Skin of body (tissue), 3 donors: ENCODE results near the gene DDX11. TPM values are rescaled to one million over a fixed set of nuclear protein-coding genes. Genes with fewer than 3 reads are reported as not detected.
"Not testable (repeated sequence)": the region's sequence is repeated elsewhere in the genome, so short reads cannot be mapped to it uniquely, and the experiment has no call there.

Source experiments
- DNase-seq: peaks from one replicate; lab custom pipeline; 2025; lab: John Stamatoyannopoulos, UW
- small RNA-seq: library from RNA; depleted of rRNA; stranded (forward); fragments of <200 nt; gene quantifications from one replicate; pipeline ENCODE3, GENCODE V24; 2014; ENCODE audit warnings: low replicate concordance
- total RNA-seq: library from RNA; depleted of rRNA; stranded (reverse); fragments of >200 nt; gene quantifications from one replicate; pipeline ENCODE4 v1.2.3, GENCODE V29; 2014

Gene DDX11
- total RNA-seq, 1 donor from 2014 or later: 26.6 TPM

DNA sequence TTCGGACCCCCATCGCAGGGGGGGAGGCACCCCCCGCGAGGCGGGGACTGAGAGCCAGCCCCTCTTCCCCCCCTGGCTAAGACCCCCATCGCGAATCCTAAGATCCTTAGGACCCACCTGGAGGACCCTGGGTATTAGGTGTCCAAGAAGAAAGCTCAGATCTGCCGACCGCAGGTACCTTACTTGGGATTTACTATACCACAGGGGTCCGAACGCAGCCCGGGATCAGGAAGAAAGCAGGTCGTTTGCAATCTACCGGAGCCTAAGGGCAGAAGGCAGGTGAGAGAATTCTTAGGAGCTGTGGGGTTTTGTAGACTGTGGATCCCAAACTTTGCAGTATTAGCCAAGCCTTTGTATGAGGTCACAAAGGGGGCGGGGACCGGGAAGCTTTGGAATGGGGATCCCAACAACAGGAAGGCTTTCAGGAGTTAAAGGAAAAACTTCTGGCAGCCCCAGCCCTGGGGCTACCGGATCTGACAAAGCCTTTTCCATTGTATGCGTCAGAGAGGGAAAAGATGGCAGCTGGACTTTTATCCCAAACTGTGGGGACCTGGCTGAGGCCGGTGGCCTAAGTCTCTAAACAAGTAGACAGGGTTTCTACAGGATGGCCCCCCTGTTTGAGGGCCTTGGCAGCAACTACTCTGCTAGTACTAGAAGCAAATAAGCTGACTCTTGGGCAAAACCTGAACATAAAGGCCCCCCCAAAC lies 47.5 kb downstream of the DDX11 start:
- not testable (repeated sequence) for DNase-seq

- DNase-seq: no peak
Measured at GRCh38 chr12:31122481-31122880, 48.8 kb downstream of the DDX11 start.

DNA sequence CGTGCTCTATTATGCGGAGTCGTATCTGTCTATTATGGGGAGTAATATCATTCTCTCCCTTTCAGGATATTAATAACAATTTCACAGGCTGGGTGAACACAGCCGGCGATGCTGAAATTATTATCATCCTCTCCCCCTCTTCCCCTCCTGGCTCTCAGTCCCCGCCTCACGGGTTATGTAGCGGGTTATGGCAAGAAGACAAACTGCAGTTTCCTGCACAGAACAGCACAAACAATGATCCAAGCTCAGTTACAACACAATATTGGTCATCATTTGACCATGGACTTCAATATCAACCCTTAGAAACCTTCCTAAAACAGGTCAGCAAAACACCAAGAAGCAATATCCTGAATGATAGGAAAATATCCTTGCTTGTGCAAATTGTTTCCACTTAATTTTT lies 50.5 kb downstream of the DDX11 start:
- DNase-seq: not testable (repeated sequence)

GRCh38 chr12:31125171-31125570 lies 51.5 kb downstream of the DDX11 start:
- DNase-seq: not testable (repeated sequence)

DNA sequence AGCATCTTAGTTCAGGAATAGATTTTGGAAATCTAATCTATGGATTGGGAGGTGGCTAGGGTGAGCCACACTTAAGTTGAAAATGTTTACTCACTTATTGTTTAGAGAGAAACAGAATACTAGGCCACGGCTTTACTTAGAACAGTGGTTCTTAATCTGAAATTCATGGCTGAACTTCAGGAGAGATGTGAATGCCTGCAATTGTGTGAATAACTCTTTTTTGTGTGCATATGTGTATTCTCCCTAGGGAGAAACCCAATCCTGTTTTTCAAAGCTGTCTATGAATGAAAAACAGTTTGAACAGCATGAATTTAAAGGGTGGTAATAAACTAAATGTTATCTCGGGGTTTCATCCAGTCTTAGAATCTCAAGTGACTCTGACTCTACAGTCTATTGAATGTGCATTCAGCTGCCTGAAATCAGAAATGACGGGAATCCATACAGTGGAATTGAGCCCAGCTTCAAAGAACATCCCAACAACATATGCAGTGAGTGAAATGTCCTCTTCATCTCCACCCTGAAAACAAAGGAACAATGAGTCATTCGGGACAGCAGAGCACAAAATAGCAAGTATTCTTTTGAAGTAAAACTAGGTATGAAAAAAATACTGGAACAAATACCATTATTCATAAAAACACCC lies 53.7 kb downstream of the DDX11 start:
- DNase-seq: not testable (repeated sequence)

DNA sequence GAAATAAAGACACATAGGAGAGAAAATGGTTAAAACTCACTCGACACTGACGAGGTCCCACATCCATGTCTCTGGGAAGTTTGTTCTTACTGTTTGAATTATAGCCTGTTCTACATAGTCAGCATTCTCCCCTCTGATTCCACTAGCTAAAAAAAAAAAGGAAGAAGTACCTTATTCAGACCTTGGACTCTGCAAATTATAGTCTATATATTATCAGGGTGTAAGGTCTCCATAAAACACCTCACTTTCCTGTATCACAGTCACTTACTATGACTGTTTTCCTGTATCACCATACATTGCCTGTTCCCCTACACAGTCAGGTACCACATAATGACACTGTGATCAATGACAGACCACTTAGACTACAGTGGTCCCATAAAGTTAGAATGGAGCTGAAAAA lies 62.9 kb downstream of the DDX11 start:
- DNase-seq: not testable (repeated sequence)

- not testable (repeated sequence) for DNase-seq
Measured at GRCh38 chr12:31144768-31145167, 71.1 kb downstream of the DDX11 start.

DNA sequence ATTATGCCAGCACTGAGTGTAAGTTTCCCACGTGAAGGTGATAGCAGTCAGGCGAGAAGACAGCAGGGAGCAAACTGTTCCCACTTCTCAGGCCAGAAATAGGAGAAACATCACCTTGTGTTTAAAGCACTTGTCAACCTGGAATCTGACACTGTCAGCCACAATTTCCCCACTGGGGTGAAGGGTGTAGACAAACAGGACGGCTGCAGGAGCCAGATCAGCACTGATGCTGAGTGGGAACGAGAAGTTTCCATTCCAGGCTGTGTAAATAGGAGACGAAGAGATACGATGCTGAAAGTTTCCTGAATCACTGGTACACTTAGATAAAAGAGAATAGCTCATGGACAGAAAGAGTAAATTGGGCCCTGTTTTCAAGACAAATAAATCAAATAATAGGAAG lies 71.6 kb downstream of the DDX11 start:
- not testable (repeated sequence) for DNase-seq

- not testable (repeated sequence) for DNase-seq
Measured at GRCh38 chr12:31147415-31147814, 73.8 kb downstream of the DDX11 start.

DNA sequence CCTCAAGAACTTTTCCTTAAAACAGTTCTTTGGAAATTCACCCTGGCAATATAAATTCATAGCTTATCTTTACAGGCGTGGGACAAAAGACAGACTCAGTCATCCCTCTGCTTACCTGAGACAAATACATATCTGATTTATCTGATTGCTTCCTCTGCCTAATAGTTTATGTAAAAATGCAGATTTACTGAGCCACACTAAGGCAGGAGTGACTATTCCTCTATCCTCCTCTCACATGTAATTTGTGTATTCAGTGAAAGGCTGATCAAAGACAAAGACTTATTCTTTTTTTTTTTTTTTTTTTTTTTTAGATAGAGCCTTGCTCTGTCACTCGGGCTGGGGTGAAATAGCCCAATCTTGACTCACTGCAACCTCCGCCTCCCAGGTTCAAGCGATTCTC lies 77.1 kb downstream of the DDX11 start:
- DNase-seq: not testable (repeated sequence)

Small RNAs within 50 kb of the gene (small RNA-seq; reads per million reads assigned to genes)
- not detected for gene RF00072

Other genes with a start within 250 kb of the DDX11 start
- gene TSPAN11, start 147.1 kb upstream of the DDX11 start, total RNA-seq: 10.0 TPM